ENCODE data around the gene PLEKHH2.

DNA sequence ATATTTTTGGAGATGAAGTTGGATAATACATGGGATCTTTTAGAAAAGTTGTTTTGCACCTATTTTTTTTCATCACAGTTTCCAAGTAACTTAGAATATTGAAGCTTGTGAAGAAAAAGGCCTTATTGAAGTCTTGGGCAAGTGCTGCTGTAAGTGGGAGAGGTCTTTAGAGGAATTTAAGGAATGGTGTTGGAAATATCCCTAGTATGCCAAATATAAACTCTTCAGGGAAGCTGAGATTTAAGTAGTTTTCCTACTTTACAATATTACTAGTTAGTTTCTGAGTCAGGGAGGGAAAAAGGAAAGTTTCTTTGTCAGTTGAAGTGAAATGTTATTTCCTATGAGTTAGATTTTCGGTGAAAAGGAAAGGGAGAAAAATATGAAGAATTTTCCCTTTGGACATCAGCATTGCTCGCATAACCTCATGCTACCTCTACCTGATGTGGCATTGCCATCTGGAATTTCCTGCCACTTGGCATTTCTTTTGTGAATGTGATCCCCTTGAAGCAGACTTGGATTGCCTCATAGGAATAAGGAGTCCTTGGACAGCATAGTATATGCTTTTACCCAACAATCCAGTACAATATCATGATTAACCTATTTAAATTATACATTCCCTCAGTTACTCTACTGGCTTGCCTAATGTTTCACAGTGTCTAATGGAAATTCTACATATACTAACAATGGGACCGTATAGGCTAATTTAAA, 12.1 kb downstream of the PLEKHH2 start:
- TF ChIP-seq, protein P1, sequence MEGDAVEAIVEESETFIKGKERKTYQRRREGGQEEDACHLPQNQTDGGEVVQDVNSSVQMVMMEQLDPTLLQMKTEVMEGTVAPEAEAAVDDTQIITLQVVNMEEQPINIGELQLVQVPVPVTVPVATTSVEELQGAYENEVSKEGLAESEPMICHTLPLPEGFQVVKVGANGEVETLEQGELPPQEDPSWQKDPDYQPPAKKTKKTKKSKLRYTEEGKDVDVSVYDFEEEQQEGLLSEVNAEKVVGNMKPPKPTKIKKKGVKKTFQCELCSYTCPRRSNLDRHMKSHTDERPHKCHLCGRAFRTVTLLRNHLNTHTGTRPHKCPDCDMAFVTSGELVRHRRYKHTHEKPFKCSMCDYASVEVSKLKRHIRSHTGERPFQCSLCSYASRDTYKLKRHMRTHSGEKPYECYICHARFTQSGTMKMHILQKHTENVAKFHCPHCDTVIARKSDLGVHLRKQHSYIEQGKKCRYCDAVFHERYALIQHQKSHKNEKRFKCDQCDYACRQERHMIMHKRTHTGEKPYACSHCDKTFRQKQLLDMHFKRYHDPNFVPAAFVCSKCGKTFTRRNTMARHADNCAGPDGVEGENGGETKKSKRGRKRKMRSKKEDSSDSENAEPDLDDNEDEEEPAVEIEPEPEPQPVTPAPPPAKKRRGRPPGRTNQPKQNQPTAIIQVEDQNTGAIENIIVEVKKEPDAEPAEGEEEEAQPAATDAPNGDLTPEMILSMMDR (IDR thresholded peaks at IDR 0.05), result no peak
- TF ChIP-seq EP300 (IDR thresholded peaks at IDR 0.05) (no peak), POLR2AphosphoS5 (IDR thresholded peaks at IDR 0.05) (no peak)

All from gastroesophageal sphincter (tissue), 3 donors.